Non-pigmented ciliary epithelial cell (primary cell): ENCODE measurements around the gene ADCYAP1R1.

Experiments
- DNase-seq: peaks from one replicate; pipeline ENCODE4 v3.0.0-alpha.2; 2010; ENCODE audit warnings: low read depth

Gene ADCYAP1R1

GRCh38 chr7:31043051-31043471 lies 9.0 kb upstream of the ADCYAP1R1 start:
- no peak for DNase-seq

GRCh38 chr7:31044529-31044928 lies 7.6 kb upstream of the ADCYAP1R1 start:
- no peak for DNase-seq

- DNase-seq, result no peak
Observed at GRCh38 chr7:31046723-31047122, 5.4 kb upstream of the ADCYAP1R1 start.

GRCh38 chr7:31047313-31048146 lies 4.6 kb upstream of the ADCYAP1R1 start:
- no peak for DNase-seq

- DNase-seq, result no peak
Observed at GRCh38 chr7:31049005-31049765, 2.9 kb upstream of the ADCYAP1R1 start.

- no peak for DNase-seq
Observed at GRCh38 chr7:31052487-31052840, 356 bp downstream of the ADCYAP1R1 start.

- DNase-seq, result no peak
Observed at GRCh38 chr7:31052841-31053601, 913 bp downstream of the ADCYAP1R1 start.

- no peak for DNase-seq
Observed at GRCh38 chr7:31053986-31054385, 1.9 kb downstream of the ADCYAP1R1 start.

GRCh38 chr7:31054608-31055278 lies 2.6 kb downstream of the ADCYAP1R1 start:
- DNase-seq, result no peak

- DNase-seq, result no peak
Observed at GRCh38 chr7:31055471-31055870, 3.4 kb downstream of the ADCYAP1R1 start.

- DNase-seq, result no peak
Observed at GRCh38 chr7:31056775-31057346, 4.8 kb downstream of the ADCYAP1R1 start.

- no peak for DNase-seq
Observed at GRCh38 chr7:31058122-31058521, 6.0 kb downstream of the ADCYAP1R1 start.

GRCh38 chr7:31058688-31059087 lies 6.6 kb downstream of the ADCYAP1R1 start:
- no peak for DNase-seq

GRCh38 chr7:31059551-31059950 lies 7.4 kb downstream of the ADCYAP1R1 start:
- no peak for DNase-seq

- DNase-seq, result no peak
Observed at GRCh38 chr7:31061185-31061584, 9.1 kb downstream of the ADCYAP1R1 start.

- DNase-seq, result no peak
Observed at GRCh38 chr7:31062746-31063435, 10.8 kb downstream of the ADCYAP1R1 start.

- DNase-seq, result no peak
Observed at GRCh38 chr7:31065021-31065593, 13.0 kb downstream of the ADCYAP1R1 start.

- DNase-seq, result no peak
Observed at GRCh38 chr7:31065840-31066239, 13.7 kb downstream of the ADCYAP1R1 start.

- no peak for DNase-seq
Observed at GRCh38 chr7:31066516-31067130, 14.5 kb downstream of the ADCYAP1R1 start.

GRCh38 chr7:31067491-31067890 lies 15.4 kb downstream of the ADCYAP1R1 start:
- no peak for DNase-seq
